Gastroesophageal sphincter (tissue), 4 donors: Measurements from ENCODE around the gene RANBP3. TPM values are rescaled to one million over a fixed set of nuclear protein-coding genes. Genes with fewer than 3 reads are reported as not detected.

Source experiments
- ATAC-seq: fragments of 150-250 bp; one replicate; pipeline ENCODE4 v1.9.1; 2016; ENCODE audit warnings: mild to moderate bottlenecking, moderate library complexity
- H3K27ac ChIP-seq, 4 donors: fragments of 200-600 bp; sonication (generic) in 3 of 4; 1 replicate in 3 of 4; 2 replicates in 1 of 4; pipeline ENCODE4 v1.5.1; 2016 to 2019
- H3K27me3 ChIP-seq: fragments of 200-600 bp; sonication (generic); one replicate; pipeline ENCODE4 v1.5.1; 2019
- H3K36me3 ChIP-seq, 2 donors: fragments of 200-600 bp; sonication (generic); one replicate each; pipeline ENCODE4 v1.5.1; 2019; ENCODE audit warnings: control low read depth in 1 of 2
- H3K4me1 ChIP-seq, 3 donors: fragments of 200-600 bp; sonication (generic); 1 replicate in 2 of 3; 2 replicates in 1 of 3; pipeline ENCODE4 v1.5.1; 2016 to 2019; ENCODE audit warnings: control low read depth in 2 of 3
- H3K4me3 ChIP-seq, 2 donors: fragments of 200-600 bp; sonication (generic); one replicate each; pipeline ENCODE4 v1.5.1; 2019; ENCODE audit warnings: mild to moderate bottlenecking in 1 of 2, moderate library complexity in 1 of 2
- H3K9me3 ChIP-seq, 3 donors: fragments of 200-600 bp; sonication (generic); one replicate each; pipeline ENCODE4 v1.5.1; 2017 to 2019; ENCODE audit warnings: control low read depth in 2 of 3
- EP300 ChIP-seq: sonication (generic); formaldehyde crosslinking; IDR thresholded peaks from one replicate; pipeline ENCODE4 v1.6.1; 2017; ENCODE audit warnings: antibody characterized with exemption, mild to moderate bottlenecking
- POLR2A ChIP-seq, 2 donors: fragments of 450-650 bp; IDR thresholded peaks; one replicate each; pipeline ENCODE4 v1.6.1; 2017; ENCODE audit warnings: antibody characterized with exemption in 2 of 2, mild to moderate bottlenecking in 2 of 2, moderate library complexity in 1 of 2
- POLR2AphosphoS5 ChIP-seq: sonication (generic); formaldehyde crosslinking; IDR thresholded peaks from one replicate; pipeline ENCODE4 v1.6.1; 2017; ENCODE audit warnings: antibody characterized with exemption
- WGBS, 2 donors: methylation state at CpG; one replicate each; pipeline ENCODE4 v1.1.5; 2018; ENCODE audit warnings: low coverage in 1 of 2; 5-methylcytosine and 5-hydroxymethylcytosine counted together
- total RNA-seq, 4 donors: library from RNA; depleted of rRNA; stranded (reverse); fragments of >200 nt; gene quantifications; one replicate each; pipeline ENCODE4 v1.1.0, GENCODE V29; 2016
- TF ChIP-seq, protein P1 (sequence below), 4 experiments: fragments of 200-600 bp in 2 of 4; fragments of 450-650 bp in 2 of 4; sonication (generic) in 1 of 4; IDR thresholded peaks; one replicate each; pipeline ENCODE4 v1.5.1; 2017 to 2019; ENCODE audit warnings: antibody characterized with exemption in 4 of 4, mild to moderate bottlenecking in 2 of 4, moderate library complexity in 2 of 4

Gene RANBP3
- total RNA-seq, 4 donors from 2014 or later: 87.0 to 125 (median 104) TPM

DNA sequence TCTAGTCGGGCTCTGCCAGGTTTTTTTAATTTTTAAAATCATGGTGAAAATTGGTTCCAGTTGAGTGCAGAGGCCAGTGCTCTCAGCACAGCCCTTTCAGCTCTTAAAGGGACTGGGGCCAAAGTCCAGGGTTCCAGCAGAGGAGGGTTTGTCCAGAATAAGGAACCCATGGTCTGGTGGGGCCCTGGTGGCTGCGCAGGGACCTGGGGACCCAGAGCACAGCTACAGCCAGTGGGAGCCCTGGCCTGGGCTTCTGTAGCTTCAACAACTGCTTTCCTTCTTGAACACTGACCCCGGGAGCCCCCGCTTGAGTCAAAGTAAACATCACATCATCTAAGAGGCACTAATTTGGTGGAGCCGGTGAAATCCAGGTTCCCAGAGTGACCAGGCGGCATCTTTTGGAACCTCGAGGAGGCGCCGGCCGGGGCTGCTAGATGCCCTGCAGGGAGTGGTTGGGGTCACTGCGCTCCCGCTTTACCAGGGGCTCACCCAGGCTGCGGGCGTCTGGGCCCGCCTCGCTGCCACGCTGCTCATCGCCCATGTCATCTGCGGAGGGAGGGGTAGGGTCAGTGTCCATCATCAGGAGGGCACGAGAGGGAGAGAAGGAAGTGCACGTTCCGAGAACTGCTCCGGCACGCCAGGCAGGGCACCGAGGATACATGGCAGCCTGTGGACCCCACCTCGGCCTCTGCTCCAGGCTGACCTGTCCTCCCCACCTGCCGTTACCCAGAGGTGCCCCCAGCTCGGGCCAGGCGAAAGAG lies 16.6 kb upstream of the RANBP3 start:
- WGBS, 2 donors: 66% methylated on average over 4 of the region's 29 CpGs; no CpG with 5 or more reads in 1 of the 2 donors
- Histone ChIP-seq H3K36me3 (peaks cover 0 to 56% of the 10 kb centered on the region in 2 donors), H3K9me3 (no peaks in the 10 kb centered on the region), H3K4me1 (peaks cover 0 to 33% (median 12%) of the 10 kb centered on the region in 3 donors), H3K27me3 (no peaks in the 10 kb centered on the region), H3K27ac (peak overlapping the region in 3 of 4 donors; percentile 5 to 79 (median 61)), H3K4me3 (no peak overlapping the region)
- ATAC-seq: no peak
- TF ChIP-seq POLR2A (IDR thresholded peaks at IDR 0.05) (no peak), EP300 (no peak), POLR2AphosphoS5 (no peak)
- TF ChIP-seq, protein P1, sequence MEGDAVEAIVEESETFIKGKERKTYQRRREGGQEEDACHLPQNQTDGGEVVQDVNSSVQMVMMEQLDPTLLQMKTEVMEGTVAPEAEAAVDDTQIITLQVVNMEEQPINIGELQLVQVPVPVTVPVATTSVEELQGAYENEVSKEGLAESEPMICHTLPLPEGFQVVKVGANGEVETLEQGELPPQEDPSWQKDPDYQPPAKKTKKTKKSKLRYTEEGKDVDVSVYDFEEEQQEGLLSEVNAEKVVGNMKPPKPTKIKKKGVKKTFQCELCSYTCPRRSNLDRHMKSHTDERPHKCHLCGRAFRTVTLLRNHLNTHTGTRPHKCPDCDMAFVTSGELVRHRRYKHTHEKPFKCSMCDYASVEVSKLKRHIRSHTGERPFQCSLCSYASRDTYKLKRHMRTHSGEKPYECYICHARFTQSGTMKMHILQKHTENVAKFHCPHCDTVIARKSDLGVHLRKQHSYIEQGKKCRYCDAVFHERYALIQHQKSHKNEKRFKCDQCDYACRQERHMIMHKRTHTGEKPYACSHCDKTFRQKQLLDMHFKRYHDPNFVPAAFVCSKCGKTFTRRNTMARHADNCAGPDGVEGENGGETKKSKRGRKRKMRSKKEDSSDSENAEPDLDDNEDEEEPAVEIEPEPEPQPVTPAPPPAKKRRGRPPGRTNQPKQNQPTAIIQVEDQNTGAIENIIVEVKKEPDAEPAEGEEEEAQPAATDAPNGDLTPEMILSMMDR (IDR thresholded peaks at IDR 0.05): no peak

DNA sequence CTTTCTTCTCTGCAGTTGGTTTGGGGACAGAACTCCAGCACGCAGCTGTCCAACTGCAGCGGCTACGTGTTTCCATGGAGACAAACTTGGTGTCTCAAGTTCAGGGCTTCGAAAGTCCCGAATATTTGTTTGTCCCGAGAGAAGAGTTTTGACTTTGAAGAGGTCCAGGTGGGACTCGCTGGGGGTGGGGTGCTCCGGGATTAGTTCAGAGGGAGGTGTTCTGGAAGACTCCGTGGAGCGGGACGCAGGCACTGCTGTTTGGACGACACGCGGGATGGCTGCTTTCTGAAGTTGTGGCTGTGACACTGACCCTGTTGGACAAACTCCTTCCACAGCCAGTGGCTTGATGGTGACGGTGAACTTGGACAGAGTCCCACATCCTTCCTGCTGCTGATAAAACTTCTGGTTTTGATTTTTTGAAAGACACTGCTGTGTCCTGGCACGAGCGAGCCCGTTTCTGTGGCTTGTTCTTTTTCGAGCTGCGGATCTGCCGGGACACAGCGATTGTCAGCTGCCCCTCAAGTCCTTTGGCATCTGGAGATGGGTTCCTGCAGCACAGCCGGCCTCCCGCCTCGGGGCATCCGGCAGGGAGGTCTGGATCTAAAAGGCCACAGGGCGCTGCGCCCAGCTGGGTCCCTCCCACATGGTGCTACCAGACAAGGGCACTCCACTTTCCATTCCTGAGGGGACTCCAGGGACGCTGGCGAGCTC lies 15.9 kb upstream of the RANBP3 start:
- 35% methylated on average over 8 of the region's 30 CpGs; no CpG with 5 or more reads in 1 of the 2 donors for WGBS, 2 donors
- H3K4me3 ChIP-seq: peak overlapping the region in 1 of 2 donors; percentile 0
- ATAC-seq: peak; percentile 8
- H3K4me1 ChIP-seq: peaks cover 0 to 33% (median 12%) of the 10 kb centered on the region in 3 donors
- peak overlapping the region in 3 of 4 donors; percentile 61 to 79 (median 72) for H3K27ac ChIP-seq
- H3K27me3 ChIP-seq: no peaks in the 10 kb centered on the region
- TF ChIP-seq POLR2A (IDR thresholded peaks at IDR 0.05) (no peak), EP300 (no peak), POLR2AphosphoS5 (no peak)
- TF ChIP-seq, protein P1 (IDR thresholded peaks at IDR 0.05): no peak
- no peaks in the 10 kb centered on the region for H3K9me3 ChIP-seq
- H3K36me3 ChIP-seq: peaks cover 0 to 49% of the 10 kb centered on the region in 2 donors

DNA sequence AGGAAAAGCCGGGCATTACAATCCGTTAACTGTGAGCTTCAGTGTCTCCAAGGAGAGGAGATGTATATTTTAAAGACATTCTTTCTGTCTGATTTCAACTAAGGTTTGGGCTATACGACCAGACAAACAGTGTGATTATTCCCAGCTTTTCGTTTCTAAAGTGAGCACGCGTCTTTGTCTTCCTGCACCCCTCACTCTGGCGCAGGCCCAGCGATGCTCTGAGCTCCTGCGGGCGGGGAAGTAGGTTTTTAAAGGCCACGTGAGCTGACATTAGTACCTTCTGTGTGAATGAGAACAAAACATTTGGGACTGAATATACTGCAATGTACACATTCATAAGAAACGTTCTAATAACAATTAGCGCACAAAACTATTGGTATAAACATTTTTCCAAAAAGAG lies 15.3 kb upstream of the RANBP3 start:
- ATAC-seq: no peak
- H3K27ac ChIP-seq: peak overlapping the region in 3 of 4 donors; percentile 61 to 79 (median 72)
- H3K27me3 ChIP-seq: no peaks in the 10 kb centered on the region
- H3K4me1 ChIP-seq: peaks cover 0 to 38% (median 12%) of the 10 kb centered on the region in 3 donors
- TF ChIP-seq POLR2A (IDR thresholded peaks at IDR 0.05) (no peak), POLR2AphosphoS5 (no peak), EP300 (no peak)
- TF ChIP-seq, protein P1 (IDR thresholded peaks at IDR 0.05): no peak
- H3K9me3 ChIP-seq: no peaks in the 10 kb centered on the region
- H3K36me3 ChIP-seq: peaks cover 0 to 43% of the 10 kb centered on the region in 2 donors
- H3K4me3 ChIP-seq: no peak overlapping the region
- 36 to 59% methylated on average over 10 of the region's 13 CpGs for WGBS, 2 donors

DNA sequence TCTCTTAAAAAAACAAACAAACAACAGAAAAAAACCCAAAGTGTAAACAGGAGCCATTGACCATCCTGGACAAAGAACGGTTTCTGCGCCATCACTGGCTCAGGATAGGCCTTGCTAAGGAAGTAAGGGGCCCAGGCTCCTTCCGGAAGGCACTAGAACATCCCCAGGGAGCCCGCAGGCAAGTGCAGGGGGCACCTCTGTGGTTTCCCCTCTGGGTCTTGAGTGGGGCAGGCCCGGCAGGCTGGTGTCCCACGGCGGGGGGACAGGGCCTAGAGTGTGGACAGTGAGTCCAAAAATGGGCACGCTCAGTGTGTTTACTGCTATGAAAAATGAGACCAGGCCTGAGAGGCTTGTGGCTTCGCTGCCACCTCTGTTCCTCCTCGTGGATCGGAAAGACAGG lies 14.8 kb upstream of the RANBP3 start:
- peak overlapping the region in 3 of 4 donors; percentile 61 to 79 (median 72) for H3K27ac ChIP-seq
- TF ChIP-seq POLR2A (IDR thresholded peaks at IDR 0.05): no peak
- TF ChIP-seq EP300: no peak
- TF ChIP-seq POLR2AphosphoS5: no peak
- TF ChIP-seq, protein P1 (IDR thresholded peaks at IDR 0.05): no peak

More for the DNA sequence above, 14.8 kb upstream of the RANBP3 start:
- Histone ChIP-seq H3K36me3 (peaks cover 0 to 39% of the 10 kb centered on the region in 2 donors), H3K27me3 (no peaks in the 10 kb centered on the region), H3K9me3 (no peaks in the 10 kb centered on the region), H3K4me3 (no peak overlapping the region), H3K4me1 (peaks cover 0 to 42% (median 12%) of the 10 kb centered on the region in 3 donors)
- no peak for ATAC-seq
- WGBS, 2 donors: 35 to 81% methylated on average over 3 of the region's 11 CpGs
